ENCODE results near the gene SARDH. TPM values are rescaled to one million over a fixed set of nuclear protein-coding genes. Genes with fewer than 3 reads are reported as not detected.

SARDH gene
- total and polyA plus RNA-seq, 2 experiments from 2014 or later: 6.0 to 16.9 TPM

DNA sequence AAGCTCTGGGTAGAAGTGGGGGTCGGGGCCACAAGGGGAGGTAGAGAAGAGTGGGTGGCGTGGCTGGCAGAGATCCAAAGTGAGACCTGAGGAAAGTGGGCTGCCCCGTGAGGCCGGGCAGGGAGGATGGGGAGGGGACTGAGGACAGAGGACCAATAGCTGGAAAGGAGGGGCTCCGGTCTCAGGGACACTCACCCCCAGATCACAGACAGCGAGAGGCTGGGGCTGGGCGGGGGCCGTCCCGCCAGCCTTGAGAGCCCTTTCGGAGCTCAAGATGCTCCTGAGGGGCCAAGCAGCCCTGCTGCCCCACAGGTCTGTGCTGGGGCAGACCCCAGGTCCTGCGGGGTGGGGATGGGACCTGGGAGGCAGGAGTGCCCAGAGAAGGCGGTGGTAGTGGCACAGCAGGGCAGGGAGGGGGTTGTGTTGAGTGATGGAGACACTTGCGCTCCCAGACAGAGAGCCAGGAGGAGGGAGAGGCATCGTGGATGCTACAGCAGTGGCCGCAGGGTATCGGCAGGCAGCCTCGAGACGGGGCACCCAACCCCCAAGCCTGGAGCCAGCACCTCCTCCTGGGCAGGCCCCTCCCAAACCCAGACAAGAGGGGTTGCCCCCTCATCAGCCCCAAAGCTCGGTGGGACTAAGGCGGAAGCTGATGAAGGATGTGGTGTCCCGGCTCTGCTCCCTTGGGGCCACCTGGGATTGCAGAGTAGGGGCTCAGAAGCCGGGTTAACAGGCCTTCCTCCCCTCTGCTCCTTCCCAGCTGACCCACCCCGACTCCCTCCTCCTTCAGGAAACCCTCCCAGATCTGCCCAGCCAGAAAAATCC lies 3.4 kb downstream of the SARDH start:
- H3K4me3 ChIP-seq: no peak overlapping the region
- no peaks in the 10 kb centered on the region for H3K36me3 ChIP-seq
- TF ChIP-seq, protein P1, sequence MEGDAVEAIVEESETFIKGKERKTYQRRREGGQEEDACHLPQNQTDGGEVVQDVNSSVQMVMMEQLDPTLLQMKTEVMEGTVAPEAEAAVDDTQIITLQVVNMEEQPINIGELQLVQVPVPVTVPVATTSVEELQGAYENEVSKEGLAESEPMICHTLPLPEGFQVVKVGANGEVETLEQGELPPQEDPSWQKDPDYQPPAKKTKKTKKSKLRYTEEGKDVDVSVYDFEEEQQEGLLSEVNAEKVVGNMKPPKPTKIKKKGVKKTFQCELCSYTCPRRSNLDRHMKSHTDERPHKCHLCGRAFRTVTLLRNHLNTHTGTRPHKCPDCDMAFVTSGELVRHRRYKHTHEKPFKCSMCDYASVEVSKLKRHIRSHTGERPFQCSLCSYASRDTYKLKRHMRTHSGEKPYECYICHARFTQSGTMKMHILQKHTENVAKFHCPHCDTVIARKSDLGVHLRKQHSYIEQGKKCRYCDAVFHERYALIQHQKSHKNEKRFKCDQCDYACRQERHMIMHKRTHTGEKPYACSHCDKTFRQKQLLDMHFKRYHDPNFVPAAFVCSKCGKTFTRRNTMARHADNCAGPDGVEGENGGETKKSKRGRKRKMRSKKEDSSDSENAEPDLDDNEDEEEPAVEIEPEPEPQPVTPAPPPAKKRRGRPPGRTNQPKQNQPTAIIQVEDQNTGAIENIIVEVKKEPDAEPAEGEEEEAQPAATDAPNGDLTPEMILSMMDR (IDR thresholded peaks at IDR 0.05; ENCODE audit: low read depth, low read length): no peak
- no peak overlapping the region for H3K27ac ChIP-seq
- no peaks in the 10 kb centered on the region for H3K27me3 ChIP-seq
- no peak for DNase-seq (ENCODE audit: low read depth in 1 of 2, low spot score in 1 of 2)
- peaks cover 16% of the 10 kb centered on the region for H3K4me1 ChIP-seq (ENCODE audit: low read depth)
- no peaks in the 10 kb centered on the region for H3K9me3 ChIP-seq (ENCODE audit: low read depth)

DNA sequence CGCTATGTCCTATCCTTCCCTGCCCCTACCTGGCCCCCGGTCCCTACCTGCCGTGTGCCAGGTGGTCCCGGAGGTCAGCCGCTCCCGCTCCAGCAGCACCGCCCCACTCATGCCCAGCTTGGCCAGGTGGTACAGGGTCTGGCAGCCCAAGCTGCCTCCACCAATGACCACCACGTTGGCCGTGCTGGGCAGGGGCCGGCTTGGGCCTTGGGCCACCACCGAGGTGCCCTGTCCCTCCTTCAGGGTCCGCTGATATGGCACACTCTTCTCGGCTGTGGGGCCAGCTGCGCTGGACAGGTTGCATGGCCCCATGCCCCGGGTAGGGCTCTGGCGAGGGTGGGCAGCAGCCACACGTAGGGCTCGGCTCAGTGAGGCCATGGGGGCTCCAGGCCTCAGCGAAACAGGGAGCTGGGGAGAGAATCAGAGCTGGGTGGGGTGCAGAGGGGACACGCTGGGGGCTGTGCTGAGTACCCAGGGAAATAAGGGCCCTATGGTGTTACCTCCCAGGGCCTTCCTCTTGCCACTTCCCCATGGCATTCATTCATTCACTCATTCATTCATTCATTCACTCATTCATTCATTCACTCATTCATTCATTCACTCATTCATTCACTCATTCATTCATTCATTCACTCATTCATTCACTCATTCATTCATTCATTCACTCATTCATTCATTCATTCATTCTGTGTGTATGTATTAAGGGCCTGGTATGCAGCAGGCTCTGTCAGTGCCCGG lies 4.2 kb downstream of the SARDH start:
- Histone ChIP-seq H3K9me3 (ENCODE audit: low read depth) (no peaks in the 10 kb centered on the region), H3K36me3 (no peaks in the 10 kb centered on the region), H3K4me3 (no peak overlapping the region), H3K4me1 (ENCODE audit: low read depth) (peaks cover 16% of the 10 kb centered on the region), H3K27me3 (no peaks in the 10 kb centered on the region), H3K27ac (no peak overlapping the region)
- DNase-seq (ENCODE audit: low read depth in 1 of 2, low spot score in 1 of 2): no peak
- TF ChIP-seq, protein P1 (IDR thresholded peaks at IDR 0.05; ENCODE audit: low read depth, low read length): no peak

DNA sequence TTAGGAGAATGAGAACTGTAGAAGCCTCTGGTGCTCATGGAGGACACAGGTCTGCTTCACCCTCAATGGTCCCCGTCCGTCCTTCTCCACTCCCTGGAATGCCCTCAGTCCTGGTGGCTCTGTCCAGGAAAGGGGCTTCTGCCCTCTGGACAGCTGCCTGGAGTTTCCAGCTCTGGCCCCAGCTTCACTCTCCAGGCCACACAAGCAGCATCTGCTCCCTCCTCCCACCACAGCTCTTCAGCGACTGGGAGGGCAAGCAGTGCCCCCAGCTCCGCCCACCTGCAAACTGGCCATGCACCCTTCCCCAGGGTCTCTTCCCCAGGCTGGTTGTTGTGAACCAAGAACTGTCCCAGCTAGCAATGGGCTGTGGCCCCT lies 4.7 kb downstream of the SARDH start:
- TF ChIP-seq, protein P1 (IDR thresholded peaks at IDR 0.05; ENCODE audit: low read depth, low read length): no peak
- no peak for DNase-seq (ENCODE audit: low read depth in 1 of 2, low spot score in 1 of 2)

DNA sequence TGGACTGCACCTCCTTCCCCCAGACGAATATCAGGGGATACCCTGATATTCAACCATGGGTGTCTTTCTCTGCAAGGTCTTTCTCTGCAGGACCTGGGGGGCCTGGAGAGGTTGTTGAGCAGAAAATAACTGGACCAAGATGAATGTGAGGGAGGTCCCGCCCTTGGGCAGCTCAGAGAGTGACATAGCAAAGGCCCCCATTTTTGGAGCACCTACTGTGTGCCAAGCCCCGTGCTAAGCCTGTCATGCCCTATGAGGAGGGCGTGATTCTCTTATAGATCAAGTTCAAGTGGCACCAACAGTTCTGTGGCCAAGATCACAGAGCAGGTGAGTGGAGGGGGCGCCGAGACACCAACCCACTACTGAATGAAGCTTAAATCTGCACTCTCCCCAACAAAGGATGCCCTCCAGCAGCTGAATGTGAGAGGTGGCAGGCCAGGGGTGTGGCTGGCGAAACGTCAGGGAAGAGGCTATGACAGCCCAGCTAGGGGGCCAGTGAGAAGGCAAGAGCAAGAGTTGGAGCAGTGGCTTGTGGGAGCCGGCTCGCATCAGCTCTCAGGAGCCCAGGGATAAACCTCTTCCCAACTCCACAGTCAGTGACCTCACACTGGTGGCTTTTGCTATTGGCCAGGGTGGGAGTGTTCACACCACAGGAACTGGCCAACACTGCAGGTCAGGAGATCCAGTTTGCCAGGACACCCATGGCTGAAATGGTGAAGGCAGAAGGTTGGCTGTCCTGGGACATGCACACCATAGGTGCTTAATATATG lies 5.3 kb downstream of the SARDH start:
- H3K9me3 ChIP-seq (ENCODE audit: low read depth): no peaks in the 10 kb centered on the region
- TF ChIP-seq, protein P1 (IDR thresholded peaks at IDR 0.05; ENCODE audit: low read depth, low read length): no peak
- H3K27ac ChIP-seq: no peak overlapping the region
- DNase-seq (ENCODE audit: low read depth in 1 of 2, low spot score in 1 of 2): no peak
- peaks cover 8% of the 10 kb centered on the region for H3K4me1 ChIP-seq (ENCODE audit: low read depth)
- no peaks in the 10 kb centered on the region for H3K36me3 ChIP-seq
- no peaks in the 10 kb centered on the region for H3K27me3 ChIP-seq
- H3K4me3 ChIP-seq: no peak overlapping the region

More for the DNA sequence above, 4.7 kb downstream of the SARDH start:
- no peak overlapping the region for H3K27ac ChIP-seq
- no peak overlapping the region for H3K4me3 ChIP-seq
- H3K4me1 ChIP-seq (ENCODE audit: low read depth): peaks cover 14% of the 10 kb centered on the region
- no peaks in the 10 kb centered on the region for H3K9me3 ChIP-seq (ENCODE audit: low read depth)
- H3K36me3 ChIP-seq: no peaks in the 10 kb centered on the region
- no peaks in the 10 kb centered on the region for H3K27me3 ChIP-seq

DNA sequence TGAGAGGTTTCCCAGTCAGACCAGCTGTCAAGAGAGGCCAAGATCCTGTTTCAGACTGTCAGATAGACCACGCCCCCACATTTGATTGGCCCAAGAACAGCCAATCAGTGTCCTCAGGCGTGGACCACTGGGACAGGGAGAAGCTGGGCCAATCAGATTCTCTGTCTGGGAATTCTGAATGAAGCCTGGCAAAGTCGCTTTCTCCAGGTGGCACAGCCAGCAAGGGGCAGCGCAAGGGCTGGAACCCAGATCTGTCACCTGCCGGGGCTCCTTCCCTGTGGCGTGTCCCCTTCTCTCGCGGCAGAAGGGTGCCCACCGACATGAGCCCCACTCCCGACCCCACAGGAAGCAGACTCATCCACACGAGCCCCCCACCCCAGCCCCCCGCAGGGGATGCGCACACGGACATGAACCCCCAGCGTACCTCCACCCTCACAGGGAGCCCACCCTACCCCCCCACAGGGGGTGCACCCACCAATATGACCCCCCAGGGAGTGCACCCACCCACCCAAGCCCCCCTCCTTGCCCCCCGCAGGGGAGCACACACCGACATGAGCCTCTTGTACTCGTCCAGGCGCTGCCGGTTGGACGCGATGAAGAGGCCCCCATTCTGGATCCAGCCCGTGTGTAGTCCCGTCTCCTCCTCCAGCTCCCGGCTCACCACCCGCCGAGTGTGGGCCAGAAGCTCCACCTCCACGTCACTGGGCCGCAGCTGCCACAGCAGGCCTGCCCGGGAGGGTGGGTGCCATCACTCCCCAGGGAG lies 6.1 kb downstream of the SARDH start:
- H3K27me3 ChIP-seq: no peaks in the 10 kb centered on the region
- TF ChIP-seq, protein P1 (IDR thresholded peaks at IDR 0.05; ENCODE audit: low read depth, low read length): no peak
- DNase-seq (ENCODE audit: low read depth in 1 of 2, low spot score in 1 of 2): peak; percentile 55 to 61
- no peak overlapping the region for H3K4me3 ChIP-seq
- no peaks in the 10 kb centered on the region for H3K36me3 ChIP-seq
- no peak overlapping the region for H3K27ac ChIP-seq
- H3K9me3 ChIP-seq (ENCODE audit: low read depth): no peaks in the 10 kb centered on the region
- peaks cover under 1% of the 10 kb centered on the region for H3K4me1 ChIP-seq (ENCODE audit: low read depth)
